HG03342 (cell line): ENCODE data around the gene MUC20.
"Not testable (repeated sequence)": the region's sequence is repeated elsewhere in the genome, so short reads cannot be mapped to it uniquely, and the experiment has no call there.

Experiments
- ATAC-seq: cut with Tn5 transposase; IDR thresholded peaks from one replicate; pipeline ENCODE4 v1.9.1; 2021; ENCODE audit warnings: mild to moderate bottlenecking, moderate library complexity; ENCODE audit not compliant: unreplicated experiment

Gene MUC20

GRCh38 chr3:195692781-195693427 lies 27.9 kb upstream of the MUC20 start:
- no peak for ATAC-seq

- ATAC-seq: no peak
These were observed 27.2 kb upstream of the MUC20 start for GRCh38 chr3:195693428-195694216.

GRCh38 chr3:195694217-195695076 lies 26.3 kb upstream of the MUC20 start:
- not testable (repeated sequence) for ATAC-seq

GRCh38 chr3:195696632-195697278 lies 24.0 kb upstream of the MUC20 start:
- no peak for ATAC-seq

- ATAC-seq: no peak
These were observed 23.0 kb upstream of the MUC20 start for GRCh38 chr3:195697582-195698324.

- ATAC-seq: no peak
These were observed 22.5 kb upstream of the MUC20 start for GRCh38 chr3:195698325-195698646.

- no peak for ATAC-seq
These were observed 22.0 kb upstream of the MUC20 start for GRCh38 chr3:195698647-195699387.

- no peak for ATAC-seq
These were observed 21.4 kb upstream of the MUC20 start for GRCh38 chr3:195699388-195699771.

- no peak for ATAC-seq
These were observed 20.9 kb upstream of the MUC20 start for GRCh38 chr3:195699860-195700259.

GRCh38 chr3:195700319-195700718 lies 20.5 kb upstream of the MUC20 start:
- ATAC-seq: no peak

GRCh38 chr3:195701042-195701915 lies 19.5 kb upstream of the MUC20 start:
- ATAC-seq: no peak

- ATAC-seq: no peak
These were observed 17.0 kb upstream of the MUC20 start for GRCh38 chr3:195703776-195704175.

GRCh38 chr3:195704433-195704999 lies 16.3 kb upstream of the MUC20 start:
- no peak for ATAC-seq

GRCh38 chr3:195705081-195705991 lies 15.4 kb upstream of the MUC20 start:
- no peak for ATAC-seq

GRCh38 chr3:195708061-195708460 lies 12.7 kb upstream of the MUC20 start:
- ATAC-seq: no peak

GRCh38 chr3:195708626-195709481 lies 11.9 kb upstream of the MUC20 start:
- ATAC-seq: no peak

- no peak for ATAC-seq
These were observed 11.1 kb upstream of the MUC20 start for GRCh38 chr3:195709676-195710085.
